ENCODE data around the gene SH2B3. TPM values are rescaled to one million over a fixed set of nuclear protein-coding genes. Genes with fewer than 3 reads are reported as not detected.

Gene SH2B3
- total and polyA plus RNA-seq, 7 experiments from 2014 or later, result 3.5 to 71.4 (median 19.7) TPM

GRCh38 chr12:111441107-111441928 lies 35.6 kb downstream of the SH2B3 start:
- ChIA-PET CTCF (interaction anchor here (0.7 to 11.6 kb wide), 6 partner anchors 10 to 45 kb away, joined by 3 to 462 read pairs (median 8); partner anchors contain the start of gene SH2B3), POLR2A (interaction anchor here (0.6 to 9.4 kb wide), 7 partner anchors 10 to 1843 kb away, joined by 3 to 64 read pairs (median 5); partner anchors contain the start of gene SH2B3)
- DNase-seq (no peak), ATAC-seq (no peak)
- Mint-ChIP-seq H3K9me3 (peaks cover 0 to 2% (median 0%) of the 10 kb centered on the region in 11 donors), H3K27ac (peak overlapping the region in 8 of 9 donors; percentile 34 to 99 (median 85)), H3K4me3 (peak overlapping the region in 1 of 10 donors; percentile 25), H3K27me3 (no peaks in the 10 kb centered on the region), H3K36me3 (peaks cover 0 to 31% (median 0%) of the 10 kb centered on the region in 5 donors), H3K4me1 (peaks cover 57 to 97% (median 92%) of the 10 kb centered on the region in 7 donors)
- Histone ChIP-seq H3K27me3 (ENCODE audit: control insufficient read depth in 2 of 2, insufficient read depth in 2 of 2, low read length in 2 of 2) (no peaks in the 10 kb centered on the region), H3K4me1 (ENCODE audit: control insufficient read depth in 2 of 2, insufficient read depth in 2 of 2, low read length in 2 of 2) (peaks cover 58 to 78% of the 10 kb centered on the region in 2 donors), H3K27ac (ENCODE audit: low read depth, low read length) (peak overlapping the region; percentile 39), H3K4me3 (ENCODE audit: low read length) (no peak overlapping the region), H3K9me3 (ENCODE audit: control insufficient read depth in 2 of 3, low read length in 3 of 3) (no peaks in the 10 kb centered on the region), H3K36me3 (ENCODE audit: control insufficient read depth in 2 of 3, insufficient read depth in 3 of 3, low read length in 3 of 3) (peaks cover 0 to 29% (median 0%) of the 10 kb centered on the region in 3 experiments)
- intact Hi-C loops (cut with micrococcal nuclease), result no loop called here

- ChIA-PET POLR2A (interaction anchor here (0.8 to 9.4 kb wide), 3 partner anchors 8 to 39 kb away, joined by 3 to 64 read pairs (median 10); partner anchors contain the start of gene SH2B3), CTCF (interaction anchor here (1.3 to 11.6 kb wide), 4 partner anchors 9 to 42 kb away, joined by 4 to 462 read pairs (median 9); partner anchors contain the start of gene SH2B3)
- Histone ChIP-seq H3K9me3 (ENCODE audit: control insufficient read depth in 2 of 3, low read length in 3 of 3) (no peaks in the 10 kb centered on the region), H3K36me3 (ENCODE audit: control insufficient read depth in 2 of 3, insufficient read depth in 3 of 3, low read length in 3 of 3) (peaks cover 0 to 41% (median 0%) of the 10 kb centered on the region in 3 experiments), H3K4me1 (ENCODE audit: control insufficient read depth in 2 of 2, insufficient read depth in 2 of 2, low read length in 2 of 2) (peaks cover 47 to 69% of the 10 kb centered on the region in 2 donors), H3K27ac (ENCODE audit: low read depth, low read length) (peak overlapping the region; percentile 43), H3K27me3 (ENCODE audit: control insufficient read depth in 2 of 2, insufficient read depth in 2 of 2, low read length in 2 of 2) (no peaks in the 10 kb centered on the region), H3K4me3 (ENCODE audit: low read length) (no peak overlapping the region)
- peaks cover 0 to 37% (median 0%) of the 10 kb centered on the region in 5 donors for H3K36me3 Mint-ChIP-seq
- ATAC-seq (no peak), DNase-seq (no peak)
- H3K9me3 Mint-ChIP-seq, result peaks cover 0 to 2% (median 0%) of the 10 kb centered on the region in 11 donors
- intact Hi-C loops (cut with micrococcal nuclease), result no loop called here
- H3K27ac Mint-ChIP-seq, result peak overlapping the region; percentile 83 to 99 (median 90)
- H3K4me1 Mint-ChIP-seq, result peaks cover 49 to 92% (median 85%) of the 10 kb centered on the region in 7 donors
- H3K27me3 Mint-ChIP-seq, result no peaks in the 10 kb centered on the region
- H3K4me3 Mint-ChIP-seq, result peak overlapping the region in 3 of 10 donors; percentile 30 to 58 (median 51)
These were observed 36.8 kb downstream of the SH2B3 start for GRCh38 chr12:111442301-111443045.

DNA sequence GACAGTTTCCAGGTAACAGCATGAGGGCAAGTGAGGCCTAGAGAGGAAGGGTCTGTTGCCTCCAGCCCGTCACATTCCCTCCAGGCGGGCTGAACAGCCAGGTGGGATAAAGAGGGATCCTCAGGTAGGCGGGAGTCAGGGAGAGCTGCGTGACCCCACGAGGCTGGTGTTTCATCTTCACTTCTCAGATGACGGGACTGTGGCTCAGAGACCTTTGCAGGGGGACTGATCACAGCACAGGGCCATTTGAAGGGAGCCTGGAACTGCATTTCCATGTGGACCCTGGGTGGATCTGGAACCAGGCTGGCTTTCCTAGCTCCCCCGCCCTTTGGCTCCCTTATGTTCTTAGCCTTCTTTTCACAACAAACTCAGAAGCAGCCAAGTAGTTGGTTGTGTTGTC lies 37.4 kb downstream of the SH2B3 start:
- Histone ChIP-seq H3K27me3 (ENCODE audit: control insufficient read depth in 2 of 2, insufficient read depth in 2 of 2, low read length in 2 of 2) (no peaks in the 10 kb centered on the region), H3K4me3 (ENCODE audit: low read length) (no peak overlapping the region), H3K9me3 (ENCODE audit: control insufficient read depth in 2 of 3, low read length in 3 of 3) (no peaks in the 10 kb centered on the region), H3K36me3 (ENCODE audit: control insufficient read depth in 2 of 3, insufficient read depth in 3 of 3, low read length in 3 of 3) (peaks cover 0 to 47% (median 0%) of the 10 kb centered on the region in 3 experiments), H3K4me1 (ENCODE audit: control insufficient read depth in 2 of 2, insufficient read depth in 2 of 2, low read length in 2 of 2) (peaks cover 41 to 62% of the 10 kb centered on the region in 2 donors), H3K27ac (ENCODE audit: low read depth, low read length) (peak overlapping the region; percentile 43)
- peaks cover 0 to 2% (median 0%) of the 10 kb centered on the region in 11 donors for H3K9me3 Mint-ChIP-seq
- ATAC-seq (no peak), DNase-seq (no peak)
- peak overlapping the region in 7 of 10 donors; percentile 12 to 69 (median 52) for H3K4me3 Mint-ChIP-seq
- H3K27ac Mint-ChIP-seq, result peak overlapping the region; percentile 83 to 99 (median 90)
- POLR2A ChIA-PET, result interaction anchor here (0.8 to 9.4 kb wide), 5 partner anchors 9 to 39 kb away, joined by 3 to 64 read pairs (median 5); partner anchors contain the start of gene SH2B3
- CTCF ChIA-PET, result interaction anchor here (0.5 to 11.6 kb wide), 5 partner anchors 8 to 1011 kb away, joined by 4 to 462 read pairs (median 9); partner anchors contain the start of gene SH2B3
- intact Hi-C loops (cut with micrococcal nuclease), result no loop called here
- H3K4me1 Mint-ChIP-seq, result peaks cover 49 to 88% (median 79%) of the 10 kb centered on the region in 7 donors
- H3K27me3 Mint-ChIP-seq, result no peaks in the 10 kb centered on the region
- H3K36me3 Mint-ChIP-seq, result peaks cover 0 to 38% (median 0%) of the 10 kb centered on the region in 5 donors

- DNase-seq, result no peak
- intact Hi-C loops (cut with micrococcal nuclease), result no loop called here
These were observed 37.9 kb downstream of the SH2B3 start for GRCh38 chr12:111443586-111443985.

GRCh38 chr12:111444314-111444924 lies 38.7 kb downstream of the SH2B3 start:
- Mint-ChIP-seq H3K27ac (peak overlapping the region; percentile 83 to 99 (median 90)), H3K9me3 (peaks cover 0 to 2% (median 0%) of the 10 kb centered on the region in 11 donors), H3K36me3 (peaks cover 0 to 46% (median 0%) of the 10 kb centered on the region in 5 donors), H3K4me1 (peaks cover 40 to 90% (median 73%) of the 10 kb centered on the region in 7 donors), H3K4me3 (peak overlapping the region; percentile 46 to 77 (median 68)), H3K27me3 (no peaks in the 10 kb centered on the region)
- DNase-seq (no peak), ATAC-seq (no peak)
- POLR2A ChIA-PET, result interaction anchor here (1.0 to 9.4 kb wide), 8 partner anchors 10 to 114 kb away, joined by 3 to 64 read pairs (median 8); partner anchors contain the start of gene SH2B3
- Histone ChIP-seq H3K4me3 (ENCODE audit: low read length) (peak overlapping the region; percentile 6), H3K27me3 (ENCODE audit: control insufficient read depth in 2 of 2, insufficient read depth in 2 of 2, low read length in 2 of 2) (no peaks in the 10 kb centered on the region), H3K9me3 (ENCODE audit: control insufficient read depth in 2 of 3, low read length in 3 of 3) (no peaks in the 10 kb centered on the region), H3K36me3 (ENCODE audit: control insufficient read depth in 2 of 3, insufficient read depth in 3 of 3, low read length in 3 of 3) (peaks cover 0 to 59% (median 5%) of the 10 kb centered on the region in 3 experiments), H3K4me1 (ENCODE audit: control insufficient read depth in 2 of 2, insufficient read depth in 2 of 2, low read length in 2 of 2) (peaks cover 34 to 55% of the 10 kb centered on the region in 2 donors), H3K27ac (ENCODE audit: low read depth, low read length) (peak overlapping the region; percentile 77)
- CTCF ChIA-PET, result interaction anchor here (0.7 to 11.6 kb wide), 10 partner anchors 8 to 986 kb away, joined by 3 to 462 read pairs (median 4); partner anchors contain the start of gene SH2B3
- intact Hi-C loops (cut with micrococcal nuclease), result loop anchor here in 1 of 2 donors (1.0 to 2.0 kb wide), 2 partner anchors 9 to 14 kb away; no protein-coding TSS in a partner anchor

More at GRCh38 chr12:111443586-111443985, 37.9 kb downstream of the SH2B3 start:
- H3K9me3 Mint-ChIP-seq, result peaks cover 0 to 2% (median 0%) of the 10 kb centered on the region in 11 donors
- H3K4me1 ChIP-seq (ENCODE audit: control insufficient read depth in 2 of 2, insufficient read depth in 2 of 2, low read length in 2 of 2), result peaks cover 36 to 57% of the 10 kb centered on the region in 2 donors
- ChIA-PET POLR2A (interaction anchor here (0.6 to 9.4 kb wide), 8 partner anchors 9 to 343 kb away, joined by 3 to 64 read pairs (median 6); partner anchors contain the start of gene SH2B3), CTCF (interaction anchor here (0.5 to 11.6 kb wide), 7 partner anchors 8 to 1012 kb away, joined by 3 to 462 read pairs (median 3); partner anchors contain the start of gene SH2B3)
- peak overlapping the region; percentile 43 for H3K27ac ChIP-seq (ENCODE audit: low read depth, low read length)
- H3K27me3 ChIP-seq (ENCODE audit: control insufficient read depth in 2 of 2, insufficient read depth in 2 of 2, low read length in 2 of 2), result no peaks in the 10 kb centered on the region
- no peak overlapping the region for H3K4me3 ChIP-seq (ENCODE audit: low read length)
- peaks cover 0 to 40% (median 0%) of the 10 kb centered on the region in 5 donors for H3K36me3 Mint-ChIP-seq
- H3K27ac Mint-ChIP-seq, result peak overlapping the region; percentile 83 to 99 (median 90)
- H3K4me3 Mint-ChIP-seq, result peak overlapping the region in 8 of 10 donors; percentile 5 to 73 (median 50)
- no peaks in the 10 kb centered on the region for H3K9me3 ChIP-seq (ENCODE audit: control insufficient read depth in 2 of 3, low read length in 3 of 3)
- no peaks in the 10 kb centered on the region for H3K27me3 Mint-ChIP-seq
- ATAC-seq, result peak; percentile 36
- peaks cover 44 to 88% (median 74%) of the 10 kb centered on the region in 7 donors for H3K4me1 Mint-ChIP-seq
- H3K36me3 ChIP-seq (ENCODE audit: control insufficient read depth in 2 of 3, insufficient read depth in 3 of 3, low read length in 3 of 3), result peaks cover 0 to 52% (median 4%) of the 10 kb centered on the region in 3 experiments
